ENCODE data around the gene LLCFC1. TPM values are rescaled to one million over a fixed set of nuclear protein-coding genes. Genes with fewer than 3 reads are reported as not detected.

Gene LLCFC1
- polyA plus RNA-seq, 2 donors, result not detected

GRCh38 chr7:142896741-142897379, 42.4 kb upstream of the LLCFC1 start:
- Histone ChIP-seq H3K27me3 (ENCODE audit: control insufficient read depth in 1 of 2, insufficient read depth in 2 of 2, low read length in 2 of 2) (no peaks in the 10 kb centered on the region), H3K4me3 (ENCODE audit: low read depth in 1 of 2, low read length in 2 of 2) (no peak overlapping the region), H3K36me3 (ENCODE audit: control insufficient read depth in 2 of 2, insufficient read depth in 2 of 2, low read length in 1 of 2) (no peaks in the 10 kb centered on the region), H3K4me1 (ENCODE audit: control insufficient read depth in 2 of 2, insufficient read depth in 2 of 2, low read length in 1 of 2) (peaks cover 0 to 3% of the 10 kb centered on the region in 2 donors), H3K27ac (ENCODE audit: low read depth in 2 of 2, low read length in 1 of 2) (no peak overlapping the region), H3K9me3 (ENCODE audit: control insufficient read depth in 2 of 2, insufficient read depth in 1 of 2, low read depth in 1 of 2, low read length in 1 of 2) (no peaks in the 10 kb centered on the region)
- 78 to 88% methylated on average over 3 of the region's 3 CpGs for WGBS, 2 donors

GRCh38 chr7:142897691-142898090, 41.6 kb upstream of the LLCFC1 start:
- Histone ChIP-seq H3K4me3 (ENCODE audit: low read depth in 1 of 2, low read length in 2 of 2) (no peak overlapping the region), H3K36me3 (ENCODE audit: control insufficient read depth in 2 of 2, insufficient read depth in 2 of 2, low read length in 1 of 2) (no peaks in the 10 kb centered on the region), H3K27me3 (ENCODE audit: control insufficient read depth in 1 of 2, insufficient read depth in 2 of 2, low read length in 2 of 2) (no peaks in the 10 kb centered on the region), H3K27ac (ENCODE audit: low read depth in 2 of 2, low read length in 1 of 2) (no peak overlapping the region), H3K9me3 (ENCODE audit: control insufficient read depth in 2 of 2, insufficient read depth in 1 of 2, low read depth in 1 of 2, low read length in 1 of 2) (no peaks in the 10 kb centered on the region), H3K4me1 (ENCODE audit: control insufficient read depth in 2 of 2, insufficient read depth in 2 of 2, low read length in 1 of 2) (peaks cover 0 to 3% of the 10 kb centered on the region in 2 donors)
- 88 to 92% methylated on average over 7 of the region's 7 CpGs for WGBS, 2 donors

- Histone ChIP-seq H3K36me3 (ENCODE audit: control insufficient read depth in 2 of 2, insufficient read depth in 2 of 2, low read length in 1 of 2) (no peaks in the 10 kb centered on the region), H3K9me3 (ENCODE audit: control insufficient read depth in 2 of 2, insufficient read depth in 1 of 2, low read depth in 1 of 2, low read length in 1 of 2) (no peaks in the 10 kb centered on the region), H3K4me3 (ENCODE audit: low read depth in 1 of 2, low read length in 2 of 2) (no peak overlapping the region), H3K27ac (ENCODE audit: low read depth in 2 of 2, low read length in 1 of 2) (peak overlapping the region in 1 of 2 donors; percentile 26), H3K4me1 (ENCODE audit: control insufficient read depth in 2 of 2, insufficient read depth in 2 of 2, low read length in 1 of 2) (peaks cover 0 to 3% of the 10 kb centered on the region in 2 donors), H3K27me3 (ENCODE audit: control insufficient read depth in 1 of 2, insufficient read depth in 2 of 2, low read length in 2 of 2) (no peaks in the 10 kb centered on the region)
- WGBS, 2 donors, result 42 to 55% methylated on average over 2 to 3 of the region's 3 CpGs
Observed at GRCh38 chr7:142898377-142899170, 40.7 kb upstream of the LLCFC1 start.

GRCh38 chr7:142899661-142900060, 39.6 kb upstream of the LLCFC1 start:
- no peaks in the 10 kb centered on the region for H3K27me3 ChIP-seq (ENCODE audit: control insufficient read depth in 1 of 2, insufficient read depth in 2 of 2, low read length in 2 of 2)
- no peak overlapping the region for H3K4me3 ChIP-seq (ENCODE audit: low read depth in 1 of 2, low read length in 2 of 2)
- H3K36me3 ChIP-seq (ENCODE audit: control insufficient read depth in 2 of 2, insufficient read depth in 2 of 2, low read length in 1 of 2), result no peaks in the 10 kb centered on the region
- no peak overlapping the region for H3K27ac ChIP-seq (ENCODE audit: low read depth in 2 of 2, low read length in 1 of 2)
- H3K4me1 ChIP-seq (ENCODE audit: control insufficient read depth in 2 of 2, insufficient read depth in 2 of 2, low read length in 1 of 2), result peaks cover 0 to 3% of the 10 kb centered on the region in 2 donors
- WGBS, 2 donors, result 18 to 21% methylated on average over 3 of the region's 3 CpGs
- H3K9me3 ChIP-seq (ENCODE audit: control insufficient read depth in 2 of 2, insufficient read depth in 1 of 2, low read depth in 1 of 2, low read length in 1 of 2), result no peaks in the 10 kb centered on the region

DNA sequence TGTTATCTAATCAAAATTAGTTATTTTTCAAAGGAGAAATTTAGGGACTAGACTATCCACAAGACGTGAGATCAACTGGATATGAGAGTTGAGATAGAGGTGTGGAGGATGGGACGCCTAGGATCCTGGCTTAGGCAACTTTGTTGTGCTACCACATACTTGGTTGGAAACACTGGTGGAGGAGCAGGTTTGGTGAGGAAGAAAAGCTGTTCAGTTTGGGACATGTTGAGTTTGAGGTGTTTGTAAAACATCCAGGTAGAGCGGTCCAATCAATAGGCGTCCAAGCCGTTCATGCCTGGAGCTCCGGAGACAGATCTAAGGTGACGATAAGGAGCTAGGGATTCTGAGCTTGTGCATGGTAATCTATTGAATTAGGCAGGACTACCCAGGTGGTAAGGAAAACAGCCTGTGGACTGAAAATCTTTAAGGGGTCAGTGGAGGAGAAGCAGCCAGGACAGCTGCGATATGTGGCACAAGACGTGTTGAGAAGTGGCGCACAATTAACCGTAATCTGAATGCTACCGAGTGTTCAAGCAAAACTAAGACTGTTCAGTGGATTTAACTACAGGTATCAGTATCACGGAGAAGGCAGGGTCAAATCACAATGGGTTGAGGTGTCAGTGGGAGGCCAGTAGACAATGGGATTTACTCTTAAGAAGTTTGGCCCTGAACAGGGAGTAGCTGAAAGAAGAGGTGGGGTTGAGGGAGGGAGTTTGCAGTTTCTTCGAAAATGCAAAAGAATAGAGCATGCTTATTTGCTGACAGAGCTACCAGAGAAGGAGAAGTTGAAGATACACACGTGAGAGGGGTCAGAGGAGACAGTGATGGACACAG, 37.6 kb upstream of the LLCFC1 start:
- WGBS, 2 donors, result 49 to 59% methylated on average over 15 of the region's 15 CpGs
- H3K36me3 ChIP-seq (ENCODE audit: control insufficient read depth in 2 of 2, insufficient read depth in 2 of 2, low read length in 1 of 2), result no peaks in the 10 kb centered on the region
- H3K27me3 ChIP-seq (ENCODE audit: control insufficient read depth in 1 of 2, insufficient read depth in 2 of 2, low read length in 2 of 2), result no peaks in the 10 kb centered on the region
- no peaks in the 10 kb centered on the region for H3K9me3 ChIP-seq (ENCODE audit: control insufficient read depth in 2 of 2, insufficient read depth in 1 of 2, low read depth in 1 of 2, low read length in 1 of 2)
- peaks cover 0 to 3% of the 10 kb centered on the region in 2 donors for H3K4me1 ChIP-seq (ENCODE audit: control insufficient read depth in 2 of 2, insufficient read depth in 2 of 2, low read length in 1 of 2)
- H3K27ac ChIP-seq (ENCODE audit: low read depth in 2 of 2, low read length in 1 of 2), result peak overlapping the region; percentile 38 to 54
- peak overlapping the region in 1 of 2 donors; percentile 3 for H3K4me3 ChIP-seq (ENCODE audit: low read depth in 1 of 2, low read length in 2 of 2)

DNA sequence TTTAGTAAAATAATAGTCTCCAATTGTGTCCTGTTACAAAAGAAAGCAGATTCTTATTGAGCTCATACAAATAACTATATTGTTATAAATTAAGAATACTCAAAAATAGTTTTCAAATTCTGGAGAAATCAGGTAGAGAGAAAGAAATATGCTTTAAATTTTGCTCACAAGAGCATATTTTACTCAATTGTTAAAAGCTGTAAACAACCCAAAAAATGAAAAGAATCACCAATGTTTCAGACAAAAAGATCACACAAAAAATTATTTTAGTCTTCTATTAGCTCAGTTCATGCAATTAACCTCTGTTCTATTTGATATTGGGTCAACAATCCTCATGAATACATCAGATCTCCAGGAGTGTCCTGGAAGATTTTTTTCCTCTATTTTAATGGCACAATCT, 35.2 kb upstream of the LLCFC1 start:
- no peaks in the 10 kb centered on the region for H3K27me3 ChIP-seq (ENCODE audit: control insufficient read depth in 1 of 2, insufficient read depth in 2 of 2, low read length in 2 of 2)
- H3K4me1 ChIP-seq (ENCODE audit: control insufficient read depth in 2 of 2, insufficient read depth in 2 of 2, low read length in 1 of 2), result no peaks in the 10 kb centered on the region
- no peak overlapping the region for H3K4me3 ChIP-seq (ENCODE audit: low read depth in 1 of 2, low read length in 2 of 2)
- no peaks in the 10 kb centered on the region for H3K9me3 ChIP-seq (ENCODE audit: control insufficient read depth in 2 of 2, insufficient read depth in 1 of 2, low read depth in 1 of 2, low read length in 1 of 2)
- H3K27ac ChIP-seq (ENCODE audit: low read depth in 2 of 2, low read length in 1 of 2), result no peak overlapping the region
- no peaks in the 10 kb centered on the region for H3K36me3 ChIP-seq (ENCODE audit: control insufficient read depth in 2 of 2, insufficient read depth in 2 of 2, low read length in 1 of 2)

GRCh38 chr7:142905759-142906158, 33.5 kb upstream of the LLCFC1 start:
- WGBS, 2 donors, result 88% methylated on average over 2 of the region's 2 CpGs
- no peaks in the 10 kb centered on the region for H3K9me3 ChIP-seq (ENCODE audit: control insufficient read depth in 2 of 2, insufficient read depth in 1 of 2, low read depth in 1 of 2, low read length in 1 of 2)
- peaks cover 0 to 4% of the 10 kb centered on the region in 2 donors for H3K4me1 ChIP-seq (ENCODE audit: control insufficient read depth in 2 of 2, insufficient read depth in 2 of 2, low read length in 1 of 2)
- no peaks in the 10 kb centered on the region for H3K36me3 ChIP-seq (ENCODE audit: control insufficient read depth in 2 of 2, insufficient read depth in 2 of 2, low read length in 1 of 2)
- H3K27me3 ChIP-seq (ENCODE audit: control insufficient read depth in 1 of 2, insufficient read depth in 2 of 2, low read length in 2 of 2), result no peaks in the 10 kb centered on the region
- H3K4me3 ChIP-seq (ENCODE audit: low read depth in 1 of 2, low read length in 2 of 2), result no peak overlapping the region
- H3K27ac ChIP-seq (ENCODE audit: low read depth in 2 of 2, low read length in 1 of 2), result no peak overlapping the region

DNA sequence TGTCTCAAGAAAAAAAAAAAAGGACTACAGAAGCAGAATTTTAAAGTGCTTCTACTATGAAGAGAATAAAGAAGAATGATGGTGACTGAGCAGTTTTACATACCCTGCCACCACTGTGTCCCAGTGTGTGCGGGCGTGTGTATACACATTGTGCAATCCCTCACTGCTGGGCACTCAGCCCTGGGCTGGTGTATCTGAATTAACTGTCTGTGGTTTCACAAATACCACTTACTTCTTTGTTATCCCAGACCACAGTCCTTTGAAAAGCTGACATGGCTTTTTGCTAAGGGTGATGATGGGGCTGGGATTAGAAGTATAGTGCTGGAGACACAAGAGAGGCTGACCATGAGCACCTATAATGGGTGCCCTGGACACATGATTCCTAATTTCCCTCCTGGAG, 32.6 kb upstream of the LLCFC1 start:
- Histone ChIP-seq H3K36me3 (ENCODE audit: control insufficient read depth in 2 of 2, insufficient read depth in 2 of 2, low read length in 1 of 2) (no peaks in the 10 kb centered on the region), H3K4me3 (ENCODE audit: low read depth in 1 of 2, low read length in 2 of 2) (no peak overlapping the region), H3K27me3 (ENCODE audit: control insufficient read depth in 1 of 2, insufficient read depth in 2 of 2, low read length in 2 of 2) (no peaks in the 10 kb centered on the region), H3K4me1 (ENCODE audit: control insufficient read depth in 2 of 2, insufficient read depth in 2 of 2, low read length in 1 of 2) (peaks cover 0 to 4% of the 10 kb centered on the region in 2 donors), H3K9me3 (ENCODE audit: control insufficient read depth in 2 of 2, insufficient read depth in 1 of 2, low read depth in 1 of 2, low read length in 1 of 2) (no peaks in the 10 kb centered on the region), H3K27ac (ENCODE audit: low read depth in 2 of 2, low read length in 1 of 2) (no peak overlapping the region)
- 85 to 87% methylated on average over 2 of the region's 2 CpGs for WGBS, 2 donors

DNA sequence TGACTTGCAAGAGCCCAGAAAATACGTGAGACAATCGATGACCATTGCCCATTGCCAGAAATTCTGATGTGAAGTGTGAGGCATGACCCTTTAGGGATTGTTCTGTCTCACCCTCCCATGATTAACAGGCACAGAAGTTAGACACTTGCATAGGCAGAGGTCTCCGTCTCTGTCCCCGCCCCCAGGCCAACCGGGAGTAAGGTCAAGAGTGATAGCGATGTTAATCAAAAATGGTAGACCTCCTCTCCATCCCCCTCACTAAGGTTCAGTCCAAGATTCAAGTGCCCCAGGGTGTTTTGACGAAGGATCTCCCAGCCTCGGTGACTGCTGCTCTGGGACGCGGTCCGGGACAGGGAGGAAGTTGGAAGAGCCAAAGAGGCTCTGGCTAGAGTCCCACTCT, 31.0 kb upstream of the LLCFC1 start:
- H3K4me3 ChIP-seq (ENCODE audit: low read depth in 1 of 2, low read length in 2 of 2), result no peak overlapping the region
- no peaks in the 10 kb centered on the region for H3K36me3 ChIP-seq (ENCODE audit: control insufficient read depth in 2 of 2, insufficient read depth in 2 of 2, low read length in 1 of 2)
- WGBS, 2 donors, result 69 to 79% methylated on average over 11 of the region's 11 CpGs
- no peak overlapping the region for H3K27ac ChIP-seq (ENCODE audit: low read depth in 2 of 2, low read length in 1 of 2)
- H3K9me3 ChIP-seq (ENCODE audit: control insufficient read depth in 2 of 2, insufficient read depth in 1 of 2, low read depth in 1 of 2, low read length in 1 of 2), result no peaks in the 10 kb centered on the region
- H3K4me1 ChIP-seq (ENCODE audit: control insufficient read depth in 2 of 2, insufficient read depth in 2 of 2, low read length in 1 of 2), result peaks cover 0 to 4% of the 10 kb centered on the region in 2 donors
- H3K27me3 ChIP-seq (ENCODE audit: control insufficient read depth in 1 of 2, insufficient read depth in 2 of 2, low read length in 2 of 2), result no peaks in the 10 kb centered on the region
